Sigmoid colon (tissue), 7 donors: ENCODE results near the gene SUMF1. TPM values are rescaled to one million over a fixed set of nuclear protein-coding genes. Genes with fewer than 3 reads are reported as not detected.
A peak's percentile ranks its signal among the peaks of the same experiment; 100 is the strongest.

Experiments
- DNase-seq: peaks from one replicate; pipeline ENCODE4 v3.0.0-alpha.2; 2019
- H3K27ac ChIP-seq, 4 donors: fragments of 200-600 bp; sonication (generic); one replicate each; pipeline ENCODE4 v1.5.1; 2016 to 2019; ENCODE audit warnings: mild to moderate bottlenecking in 1 of 4
- H3K27me3 ChIP-seq, 3 donors: fragments of 200-600 bp; sonication (generic); one replicate each; pipeline ENCODE4 v1.5.1; 2019; ENCODE audit warnings: mild to moderate bottlenecking in 1 of 3
- H3K36me3 ChIP-seq, 4 donors: fragments of 200-600 bp; sonication (generic); one replicate each; pipeline ENCODE4 v1.5.1; 2016 to 2019
- H3K4me1 ChIP-seq, 4 donors: fragments of 200-600 bp; sonication (generic); one replicate each; pipeline ENCODE4 v1.5.1; 2017 to 2019
- H3K4me3 ChIP-seq, 4 donors: fragments of 200-600 bp; sonication (generic); one replicate each; pipeline ENCODE4 v1.5.1; 2017 to 2019; ENCODE audit warnings: mild to moderate bottlenecking in 2 of 4, moderate library complexity in 1 of 4
- H3K9me3 ChIP-seq, 4 donors: fragments of 200-600 bp in 3 of 4; sonication (generic) in 3 of 4; one replicate each; pipeline versions ENCODE4 v1.5.1 to v1.6.1; 2013 to 2019
- CTCF ChIP-seq, 4 experiments: fragments of 450-650 bp in 3 of 4; fragments of 200-600 bp in 1 of 4; IDR thresholded peaks; one replicate each; pipeline ENCODE4 v1.5.1; 2016 to 2019; ENCODE audit warnings: antibody characterized with exemption in 4 of 4, mild to moderate bottlenecking in 3 of 4, moderate library complexity in 2 of 4
- EP300 ChIP-seq, 4 donors: sonication (generic); formaldehyde crosslinking; IDR thresholded peaks; one replicate each; pipeline ENCODE4 v1.6.1; 2017; ENCODE audit warnings: antibody characterized with exemption in 4 of 4
- POLR2A ChIP-seq, 2 donors: fragments of 450-650 bp; IDR thresholded peaks; one replicate each; pipeline ENCODE4 v1.6.1; 2016; ENCODE audit warnings: antibody characterized with exemption in 2 of 2, mild to moderate bottlenecking in 2 of 2, moderate library complexity in 2 of 2
- POLR2AphosphoS5 ChIP-seq, 4 donors: sonication (generic); formaldehyde crosslinking; IDR thresholded peaks; one replicate each; pipeline ENCODE4 v1.6.1; 2017; ENCODE audit warnings: antibody characterized with exemption in 4 of 4
- WGBS, 2 donors: extraction: QIAGEN DNeasy Blood & Tissue Kit; methylation state at CpG; one replicate each; pipeline ENCODE4 v1.1.7; 2013; 5-methylcytosine and 5-hydroxymethylcytosine counted together
- intact Hi-C: fragments of 100-400 bp; cut with DNase I; formaldehyde crosslinking; loops from one replicate; pipeline ENCODE4 v1.15.1; 2023
- polyA plus RNA-seq, 3 donors: library from polyadenylated mRNA; stranded (reverse); fragments of 200-250 nt; gene quantifications; one replicate each; pipeline ENCODE4 v1.2.3, GENCODE V29; 2013
- total RNA-seq, 4 donors: library from RNA; depleted of rRNA; stranded (reverse); fragments of >200 nt; gene quantifications; one replicate each; pipeline ENCODE4 v1.1.0, GENCODE V29; 2016
- donor health status: healthy with polysubstance abuse.
- donor health status: Bipolar disorder and iron deficiency.
- donor health status: healthy.

SUMF1 gene
- total and polyA plus RNA-seq, 7 donors, result 8.4 to 57.4 (median 23.3) TPM

GRCh38 chr3:4504340-4505261, 37.5 kb upstream of the SUMF1 start:
- H3K27ac ChIP-seq, result peak overlapping the region; percentile 82 to 90 (median 84)
- intact Hi-C loops, result no loop called here
- H3K36me3 ChIP-seq, result peaks cover 0 to 28% (median 0%) of the 10 kb centered on the region in 4 donors
- H3K4me3 ChIP-seq, result peak overlapping the region; percentile 3 to 38 (median 26)
- no peaks in the 10 kb centered on the region for H3K27me3 ChIP-seq
- peak in 1 of 4 donors; percentile 26 for TF ChIP-seq POLR2AphosphoS5 (IDR thresholded peaks at IDR 0.05)
- no peak for TF ChIP-seq EP300 (IDR thresholded peaks at IDR 0.05)
- WGBS, 2 donors, result 16 to 18% methylated on average over 14 of the region's 14 CpGs
- no peaks in the 10 kb centered on the region for H3K9me3 ChIP-seq
- peaks cover 0 to 49% (median 42%) of the 10 kb centered on the region in 4 donors for H3K4me1 ChIP-seq
- peak; percentile 75 for DNase-seq

GRCh38 chr3:4503050-4503449, 36.0 kb upstream of the SUMF1 start:
- Histone ChIP-seq H3K4me3 (no peak overlapping the region), H3K9me3 (no peaks in the 10 kb centered on the region), H3K36me3 (peaks cover 0 to 39% (median 0%) of the 10 kb centered on the region in 4 donors), H3K27me3 (no peaks in the 10 kb centered on the region), H3K27ac (peak overlapping the region in 3 of 4 donors; percentile 82 to 90 (median 85)), H3K4me1 (peaks cover 0 to 47% (median 41%) of the 10 kb centered on the region in 4 donors)
- intact Hi-C loops, result no loop called here
- WGBS, 2 donors, result 49 to 64% methylated on average over 5 of the region's 5 CpGs
- DNase-seq, result no peak
- TF ChIP-seq EP300 (IDR thresholded peaks at IDR 0.05), result no peak
- TF ChIP-seq CTCF (IDR thresholded peaks at IDR 0.05), result no peak
- TF ChIP-seq POLR2AphosphoS5 (IDR thresholded peaks at IDR 0.05), result no peak
- TF ChIP-seq POLR2A (IDR thresholded peaks at IDR 0.05), result no peak

- intact Hi-C loops, result no loop called here
These were observed 34.9 kb upstream of the SUMF1 start for GRCh38 chr3:4501927-4502326.

GRCh38 chr3:4501437-4501836, 34.4 kb upstream of the SUMF1 start:
- no peak overlapping the region for H3K4me3 ChIP-seq
- whole genome bisulfite sequencing, 2 donors, result 29 to 74% methylated on average over 3 of the region's 3 CpGs
- H3K27me3 ChIP-seq, result no peaks in the 10 kb centered on the region
- intact Hi-C loops, result no loop called here
- H3K27ac ChIP-seq, result peak overlapping the region in 1 of 4 donors; percentile 30
- H3K9me3 ChIP-seq, result no peaks in the 10 kb centered on the region
- DNase-seq, result no peak
- no peak for TF ChIP-seq POLR2A (IDR thresholded peaks at IDR 0.05)
- no peak for TF ChIP-seq CTCF (IDR thresholded peaks at IDR 0.05)
- TF ChIP-seq POLR2AphosphoS5 (IDR thresholded peaks at IDR 0.05), result no peak
- TF ChIP-seq EP300 (IDR thresholded peaks at IDR 0.05), result no peak
- H3K4me1 ChIP-seq, result peaks cover 0 to 38% (median 31%) of the 10 kb centered on the region in 4 donors
- peaks cover 0 to 39% (median 0%) of the 10 kb centered on the region in 4 donors for H3K36me3 ChIP-seq

More at GRCh38 chr3:4501927-4502326, 34.9 kb upstream of the SUMF1 start:
- TF ChIP-seq POLR2AphosphoS5 (IDR thresholded peaks at IDR 0.05) (no peak), CTCF (IDR thresholded peaks at IDR 0.05) (no peak), POLR2A (IDR thresholded peaks at IDR 0.05) (no peak), EP300 (IDR thresholded peaks at IDR 0.05) (no peak)
- no peak for DNase-seq
- Histone ChIP-seq H3K27ac (peak overlapping the region in 1 of 4 donors; percentile 30), H3K27me3 (no peaks in the 10 kb centered on the region), H3K4me3 (no peak overlapping the region), H3K4me1 (peaks cover 0 to 38% (median 32%) of the 10 kb centered on the region in 4 donors), H3K9me3 (no peaks in the 10 kb centered on the region), H3K36me3 (peaks cover 0 to 39% (median 0%) of the 10 kb centered on the region in 4 donors)
- 29 to 81% methylated on average over 9 of the region's 9 CpGs for WGBS, 2 donors

GRCh38 chr3:4498446-4498845, 31.4 kb upstream of the SUMF1 start:
- no peak for DNase-seq
- TF ChIP-seq CTCF (IDR thresholded peaks at IDR 0.05) (no peak), POLR2AphosphoS5 (IDR thresholded peaks at IDR 0.05) (no peak), POLR2A (IDR thresholded peaks at IDR 0.05) (no peak), EP300 (IDR thresholded peaks at IDR 0.05) (no peak)
- no peak overlapping the region for H3K4me3 ChIP-seq
- no peaks in the 10 kb centered on the region for H3K27me3 ChIP-seq
- H3K27ac ChIP-seq, result no peak overlapping the region
- peaks cover 0 to 31% (median 20%) of the 10 kb centered on the region in 4 donors for H3K4me1 ChIP-seq
- intact Hi-C loops, result loop anchor here (10.0 kb wide), 1 partner anchor 486 kb away; no protein-coding TSS in a partner anchor
- WGBS, 2 donors, result 82 to 90% methylated on average over 5 of the region's 5 CpGs
- H3K36me3 ChIP-seq, result peaks cover 0 to 39% (median 0%) of the 10 kb centered on the region in 4 donors
- H3K9me3 ChIP-seq, result no peaks in the 10 kb centered on the region
